GM13977 (cell line): ENCODE results near the gene OPHN1.

Source experiments
- DNase-seq: peaks from one replicate; pipeline ENCODE4 v3.0.0; 2012; ENCODE audit warnings: low spot score
- in situ Hi-C: fragments of 300-500 bp; cut with MboI; formaldehyde crosslinking; loops from one replicate; pipeline ENCODE4 v1.12.0; 2022; ENCODE audit warnings: low sequenced_read_pairs, low pct_unique_long_range_greater_than_20kb, mixed read lengths, inconsistent platforms; ENCODE audit not compliant: unreplicated experiment
- TF ChIP-seq, protein P1 (sequence below): IDR thresholded peaks from 2 replicates; pipeline ENCODE4 v1.5.1; 2012; ENCODE audit warnings: mild to moderate bottlenecking, control low read depth; ENCODE audit not compliant: insufficient read depth; ENCODE audit errors: extremely low read depth, missing control alignments

OPHN1 gene

GRCh38 chrX:68440442-68440841 is 7.1 kb upstream of the OPHN1 start:
- in situ Hi-C loops: no loop called here
- DNase-seq: no peak
- TF ChIP-seq, protein P1, sequence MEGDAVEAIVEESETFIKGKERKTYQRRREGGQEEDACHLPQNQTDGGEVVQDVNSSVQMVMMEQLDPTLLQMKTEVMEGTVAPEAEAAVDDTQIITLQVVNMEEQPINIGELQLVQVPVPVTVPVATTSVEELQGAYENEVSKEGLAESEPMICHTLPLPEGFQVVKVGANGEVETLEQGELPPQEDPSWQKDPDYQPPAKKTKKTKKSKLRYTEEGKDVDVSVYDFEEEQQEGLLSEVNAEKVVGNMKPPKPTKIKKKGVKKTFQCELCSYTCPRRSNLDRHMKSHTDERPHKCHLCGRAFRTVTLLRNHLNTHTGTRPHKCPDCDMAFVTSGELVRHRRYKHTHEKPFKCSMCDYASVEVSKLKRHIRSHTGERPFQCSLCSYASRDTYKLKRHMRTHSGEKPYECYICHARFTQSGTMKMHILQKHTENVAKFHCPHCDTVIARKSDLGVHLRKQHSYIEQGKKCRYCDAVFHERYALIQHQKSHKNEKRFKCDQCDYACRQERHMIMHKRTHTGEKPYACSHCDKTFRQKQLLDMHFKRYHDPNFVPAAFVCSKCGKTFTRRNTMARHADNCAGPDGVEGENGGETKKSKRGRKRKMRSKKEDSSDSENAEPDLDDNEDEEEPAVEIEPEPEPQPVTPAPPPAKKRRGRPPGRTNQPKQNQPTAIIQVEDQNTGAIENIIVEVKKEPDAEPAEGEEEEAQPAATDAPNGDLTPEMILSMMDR: no peak

DNA sequence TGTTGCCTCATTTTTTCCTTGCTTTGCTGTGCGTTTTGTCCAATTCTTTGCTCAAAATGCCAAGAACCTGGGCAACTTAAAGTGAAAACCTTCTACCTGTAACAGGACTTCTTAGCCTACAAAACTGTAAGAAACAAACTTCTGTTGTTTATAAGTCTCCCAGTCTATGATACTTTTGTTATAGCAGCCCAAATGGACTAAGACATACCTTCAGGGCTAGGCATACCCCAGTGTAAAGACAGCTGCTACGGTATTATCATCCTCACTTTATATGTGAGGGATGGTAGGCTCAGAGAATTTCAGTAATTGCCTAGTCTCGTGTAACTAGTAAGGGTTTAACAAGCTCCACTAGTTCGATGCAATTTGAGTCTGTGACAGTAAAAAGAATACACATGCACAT is 6.0 kb upstream of the OPHN1 start:
- TF ChIP-seq, protein P1: no peak
- no peak for DNase-seq
- in situ Hi-C loops: no loop called here

GRCh38 chrX:68438575-68438974 is 5.3 kb upstream of the OPHN1 start:
- in situ Hi-C loops: no loop called here
- TF ChIP-seq, protein P1: no peak
- no peak for DNase-seq

- TF ChIP-seq, protein P1: no peak
- in situ Hi-C loops: no loop called here
- no peak for DNase-seq
These were observed 645 bp upstream of the OPHN1 start for GRCh38 chrX:68433981-68434299.

DNA sequence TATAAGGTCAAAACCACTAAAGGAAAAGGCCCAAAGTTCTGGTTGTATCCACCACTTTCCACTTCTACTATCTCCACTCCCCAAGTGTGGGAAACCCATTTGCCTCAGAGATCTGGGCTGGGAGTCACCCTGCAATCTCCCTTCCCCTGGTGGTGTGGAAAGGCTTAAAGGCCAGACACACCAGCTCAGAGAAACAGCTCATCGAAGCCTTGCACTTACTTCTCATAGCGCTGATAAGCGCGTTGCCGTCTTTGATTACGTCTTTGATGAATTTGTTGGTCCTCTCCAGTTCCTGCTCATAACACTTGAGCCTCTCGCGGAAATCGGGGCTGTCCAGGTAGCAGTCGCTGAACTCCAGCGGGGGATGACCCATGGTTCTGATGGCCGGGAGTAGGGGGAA is 647 bp downstream of the OPHN1 start:
- DNase-seq: no peak
- TF ChIP-seq, protein P1: no peak
- in situ Hi-C loops: no loop called here

- TF ChIP-seq, protein P1: no peak
- in situ Hi-C loops: no loop called here
These were observed 1.5 kb downstream of the OPHN1 start for GRCh38 chrX:68431836-68432235.

GRCh38 chrX:68429216-68429615 is 4.1 kb downstream of the OPHN1 start:
- TF ChIP-seq, protein P1: no peak
- DNase-seq: no peak
- in situ Hi-C loops: no loop called here

More at GRCh38 chrX:68431836-68432235, 1.5 kb downstream of the OPHN1 start:
- no peak for DNase-seq
